ENCODE measurements around the gene GAN.

- peak; percentile 72 for TF ChIP-seq CTCF (IDR thresholded peaks at IDR 0.05; ENCODE audit: low read depth, low read length, poor library complexity, severe bottlenecking)
- no peak for TF ChIP-seq EZH2phosphoT487 (IDR thresholded peaks at IDR 0.05; ENCODE audit: borderline replicate concordance, low read length)
These were observed 51.7 kb downstream of the GAN start for GRCh38 chr16:81366316-81366932.
